GM23248 (cell line): ENCODE results near the gene POP7. TPM values are rescaled to one million over a fixed set of nuclear protein-coding genes. Genes with fewer than 3 reads are reported as not detected.

Experiments used
- DNase-seq: peaks from one replicate; pipeline ENCODE4 v3.0.0-alpha.2; 2015
- H2AFZ ChIP-seq: fragments of 200-600 bp; sonication (generic); 2 replicates; pipeline ENCODE4 v1.6.1; 2016; ENCODE audit warnings: antibody characterized with exemption
- H3F3A ChIP-seq: fragments of 200-600 bp; sonication (generic); 2 replicates; pipeline ENCODE4 v1.6.1; 2016; ENCODE audit warnings: mild to moderate bottlenecking, antibody characterized with exemption, mixed run types; ENCODE audit not compliant: insufficient read depth
- H3K27ac ChIP-seq: fragments of 200-600 bp; sonication (generic); 2 replicates; pipeline ENCODE4 v1.5.1; 2016; ENCODE audit warnings: mild to moderate bottlenecking
- H3K27me3 ChIP-seq: fragments of 200-600 bp; sonication (generic); replicated peaks from 2 replicates; pipeline ENCODE4 v1.6.1; 2016; ENCODE audit warnings: mild to moderate bottlenecking; ENCODE audit not compliant: insufficient read depth
- H3K36me3 ChIP-seq: fragments of 200-600 bp; sonication (generic); 2 replicates; pipeline ENCODE4 v1.6.1; 2016; ENCODE audit warnings: low read depth, mild to moderate bottlenecking
- H3K4me1 ChIP-seq: fragments of 200-600 bp; sonication (generic); 2 replicates; pipeline ENCODE4 v1.6.1; 2016; ENCODE audit warnings: mild to moderate bottlenecking; ENCODE audit not compliant: insufficient read depth
- H3K4me2 ChIP-seq: fragments of 200-600 bp; sonication (generic); one replicate; pipeline ENCODE4 v1.6.1; 2016; ENCODE audit warnings: mild to moderate bottlenecking; ENCODE audit not compliant: unreplicated experiment
- H3K4me3 ChIP-seq: fragments of 200-600 bp; sonication (generic); 2 replicates; pipeline ENCODE4 v1.5.1; 2016; ENCODE audit warnings: mild to moderate bottlenecking
- H3K79me2 ChIP-seq: fragments of 200-600 bp; sonication (generic); 2 replicates; pipeline ENCODE4 v1.6.1; 2016; ENCODE audit warnings: mild to moderate bottlenecking; ENCODE audit not compliant: insufficient read depth
- H3K9ac ChIP-seq: fragments of 200-600 bp; sonication (generic); 2 replicates; pipeline ENCODE4 v1.6.1; 2016; ENCODE audit warnings: mild to moderate bottlenecking
- H3K9me2 ChIP-seq: fragments of 200-600 bp; sonication (generic); 2 replicates; pipeline ENCODE4 v1.6.1; 2016; ENCODE audit warnings: mixed run types, mild to moderate bottlenecking, moderate library complexity; ENCODE audit not compliant: insufficient read depth
- H3K9me3 ChIP-seq: fragments of 200-600 bp; sonication (generic); one replicate; pipeline ENCODE4 v1.6.1; 2017; ENCODE audit warnings: low read depth
- H4K20me1 ChIP-seq: fragments of 200-600 bp; sonication (generic); 2 replicates; pipeline ENCODE4 v1.6.0; 2016; ENCODE audit not compliant: insufficient read depth
- EZH2 ChIP-seq: fragments of 200-600 bp; sonication (generic); IDR thresholded peaks from 2 replicates; pipeline ENCODE4 v1.6.1; 2018; ENCODE audit warnings: antibody characterized with exemption, mild to moderate bottlenecking; ENCODE audit not compliant: insufficient read depth, poor library complexity, severe bottlenecking
- EZH2phosphoT487 ChIP-seq: fragments of 200-600 bp; sonication (generic); IDR thresholded peaks from 2 replicates; pipeline ENCODE4 v1.6.1; 2018; ENCODE audit warnings: antibody characterized with exemption, moderate library complexity, mild to moderate bottlenecking, low read depth; ENCODE audit not compliant: insufficient read depth
- WGBS, 2 experiments: methylation state at CpG; one replicate each; pipeline ENCODE4 v1.1.6; 2015 to 2017; ENCODE audit warnings: low lambda C conversion rate in 2 of 2, low coverage in 1 of 2; ENCODE audit errors: missing lambda C conversion rate in 2 of 2; 5-methylcytosine and 5-hydroxymethylcytosine counted together
- in situ Hi-C: fragments of 300-500 bp; cut with MboI; formaldehyde crosslinking; loops from 2 replicates; pipeline ENCODE4 v1.15.0; 2020
- polyA plus RNA-seq: library from polyadenylated mRNA; unstranded; fragments of >200 nt; fragmentation: Nextera tagmentation; extraction: Ambion mirVana; gene quantifications from 2 replicates; pipeline ENCODE4 v1.2.1, GENCODE V29; 2016
- total RNA-seq: library from RNA; depleted of rRNA; stranded (reverse); fragments of >200 nt; shearing (Covaris generic); gene quantifications from 2 replicates; pipeline ENCODE4 v1.2.3, GENCODE V29; 2014

The POP7 gene
- total and polyA plus RNA-seq, 2 experiments from 2014 or later = 31.3 to 63.4 TPM

GRCh38 chr7:100686822-100687211, 19.1 kb upstream of the POP7 start:
- no peaks in the 10 kb centered on the region; the same call in 1 of the 2 replicates for H3K36me3 ChIP-seq
- in situ Hi-C loops = no loop called here
- TF ChIP-seq EZH2phosphoT487 = no peak
- no peak for TF ChIP-seq EZH2

GRCh38 chr7:100687261-100687660, 18.7 kb upstream of the POP7 start:
- Histone ChIP-seq H3F3A (peaks cover 4% of the 10 kb centered on the region; the same call in 1 of the 2 replicates), H3K79me2 (peaks cover 46% of the 10 kb centered on the region), H3K4me2 (no peak overlapping the region), H3K9me3 (no peaks in the 10 kb centered on the region), H3K4me3 (no peak overlapping the region), H3K9me2 (no peaks in the 10 kb centered on the region), H3K4me1 (peaks cover 13% of the 10 kb centered on the region), H2AFZ (no peak overlapping the region), H3K27ac (no peak overlapping the region), H4K20me1 (peaks cover 6% of the 10 kb centered on the region; the same call in 1 of the 2 replicates), H3K36me3 (no peaks in the 10 kb centered on the region; the same call in 1 of the 2 replicates), H3K27me3 (no peaks in the 10 kb centered on the region), H3K9ac (no peak overlapping the region)
- TF ChIP-seq EZH2phosphoT487 = no peak
- TF ChIP-seq EZH2 = no peak
- WGBS, 2 experiments = 89 to 99% methylated on average over 10 to 22 of the region's 22 CpGs
- in situ Hi-C loops = no loop called here
- no peak for DNase-seq

More at GRCh38 chr7:100686822-100687211, 19.1 kb upstream of the POP7 start:
- no peaks in the 10 kb centered on the region for H3K9me2 ChIP-seq
- H4K20me1 ChIP-seq = peaks cover 6% of the 10 kb centered on the region; the same call in 1 of the 2 replicates
- no peaks in the 10 kb centered on the region for H3K9me3 ChIP-seq
- H3F3A ChIP-seq = 0 out of 2 replicates have a peak, but pooled peaks cover under 1% of the 10 kb centered on the region
- peaks cover 42% of the 10 kb centered on the region for H3K79me2 ChIP-seq
- H3K4me1 ChIP-seq = peaks cover 8% of the 10 kb centered on the region; the same call in 1 of the 2 replicates
- no peak overlapping the region for H3K27ac ChIP-seq
- H2AFZ ChIP-seq = no peak overlapping the region
- no peaks in the 10 kb centered on the region for H3K27me3 ChIP-seq
- no peak for DNase-seq
- H3K4me3 ChIP-seq = no peak overlapping the region
- no peak overlapping the region for H3K9ac ChIP-seq
- H3K4me2 ChIP-seq = no peak overlapping the region
- WGBS, 2 experiments = 93 to 94% methylated on average over 17 of the region's 17 CpGs

- H3K27ac ChIP-seq = no peak overlapping the region
- no peaks in the 10 kb centered on the region for H3K27me3 ChIP-seq
- peaks cover 6% of the 10 kb centered on the region; the same call in 1 of the 2 replicates for H4K20me1 ChIP-seq
- peaks cover 52% of the 10 kb centered on the region for H3K79me2 ChIP-seq
- H3K36me3 ChIP-seq = no peaks in the 10 kb centered on the region; the same call in 1 of the 2 replicates
- peak; percentile 70 for DNase-seq
- no peak overlapping the region for H3K4me3 ChIP-seq
- peaks cover 10% of the 10 kb centered on the region for H3F3A ChIP-seq
- H2AFZ ChIP-seq = no peak overlapping the region
- H3K9me2 ChIP-seq = no peaks in the 10 kb centered on the region
- WGBS, 2 experiments = 70 to 74% methylated on average over 18 to 25 of the region's 25 CpGs
- peaks cover 17% of the 10 kb centered on the region for H3K4me1 ChIP-seq
- H3K9me3 ChIP-seq = no peaks in the 10 kb centered on the region
- no peak overlapping the region for H3K4me2 ChIP-seq
- peak overlapping the region; percentile 31; the same call in 1 of the 2 replicates for H3K9ac ChIP-seq
- no peak for TF ChIP-seq EZH2phosphoT487
- in situ Hi-C loops = no loop called here
Observed at GRCh38 chr7:100687751-100688300, 18.1 kb upstream of the POP7 start.

GRCh38 chr7:100688326-100688860, 17.5 kb upstream of the POP7 start:
- DNase-seq = no peak
- Histone ChIP-seq H3K27me3 (no peaks in the 10 kb centered on the region), H3K36me3 (no peaks in the 10 kb centered on the region; the same call in 1 of the 2 replicates)

More at GRCh38 chr7:100688326-100688860, 17.5 kb upstream of the POP7 start:
- no peak for TF ChIP-seq EZH2
- no peak for TF ChIP-seq EZH2phosphoT487
- Histone ChIP-seq H3K4me3 (no peak overlapping the region), H3K4me1 (peaks cover 17% of the 10 kb centered on the region), H3K9me2 (no peaks in the 10 kb centered on the region), H2AFZ (no peak overlapping the region), H3K27ac (no peak overlapping the region), H3F3A (peaks cover 14% of the 10 kb centered on the region), H3K79me2 (peaks cover 57% of the 10 kb centered on the region), H3K4me2 (no peak overlapping the region), H3K9me3 (no peaks in the 10 kb centered on the region), H3K9ac (0 out of 2 replicates have a peak overlapping the region, but pooled peaks have one; percentile 31), H4K20me1 (peaks cover 6% of the 10 kb centered on the region; the same call in 1 of the 2 replicates)
- in situ Hi-C loops = no loop called here
- 75 to 78% methylated on average over 14 to 16 of the region's 16 CpGs for WGBS, 2 experiments
